ENCODE results near the gene DUSP14.
"Not testable (repeated sequence)": the region's sequence is repeated elsewhere in the genome, so short reads cannot be mapped to it uniquely, and the experiment has no call there.

Gene DUSP14, protein sequence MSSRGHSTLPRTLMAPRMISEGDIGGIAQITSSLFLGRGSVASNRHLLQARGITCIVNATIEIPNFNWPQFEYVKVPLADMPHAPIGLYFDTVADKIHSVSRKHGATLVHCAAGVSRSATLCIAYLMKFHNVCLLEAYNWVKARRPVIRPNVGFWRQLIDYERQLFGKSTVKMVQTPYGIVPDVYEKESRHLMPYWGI

DNA sequence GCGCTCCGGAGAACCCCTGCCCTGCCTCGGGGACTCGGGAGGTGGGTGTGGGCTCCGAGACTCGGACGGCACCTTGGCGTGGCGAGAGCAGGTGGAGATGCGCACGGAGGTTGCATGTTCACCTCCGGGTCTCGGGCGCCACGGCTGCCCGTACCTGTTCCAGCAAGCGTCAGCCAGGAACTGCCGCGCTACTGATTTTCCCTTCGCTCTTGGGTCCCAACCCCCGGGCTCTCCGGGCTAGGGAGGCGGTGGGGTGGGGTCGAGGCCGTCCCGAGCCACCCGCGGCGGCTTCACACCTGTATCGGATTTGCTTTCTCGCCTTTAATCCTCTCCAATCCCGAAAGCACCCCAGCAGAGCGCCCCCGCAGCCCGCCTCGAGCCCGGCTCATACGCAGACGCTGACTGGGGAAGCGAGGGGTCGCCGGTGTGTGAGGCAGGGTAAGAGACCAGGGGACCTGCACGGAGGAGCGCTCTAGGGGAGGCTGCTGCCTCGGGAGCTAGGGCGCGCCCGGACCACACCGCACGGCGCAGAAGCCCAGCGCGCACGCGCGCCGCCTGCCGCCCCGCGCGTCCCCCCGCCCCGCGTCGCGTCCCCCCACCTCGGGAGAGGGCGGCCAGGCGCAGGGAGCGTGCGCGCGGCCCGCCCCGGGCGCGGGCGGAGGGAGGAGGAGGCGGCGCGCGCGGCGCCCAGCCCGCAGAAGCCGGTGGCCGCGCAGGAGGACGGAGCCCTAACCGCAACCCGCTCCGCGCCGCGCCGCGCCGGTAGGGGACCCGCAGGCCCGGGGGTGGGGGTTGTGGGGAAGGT is at the start of gene DUSP14:
Gene DUSP14 (plus strand): TSS at position 695 of the 805 bp plus-strand sequence. CDS start 22,382 bp downstream, outside the sequence.
- no peaks in the 10 kb centered on the region for H3K36me3 Mint-ChIP-seq
- H3K9me3 Mint-ChIP-seq (ENCODE audit: low read depth), result no peaks in the 10 kb centered on the region
- H3K27me3 Mint-ChIP-seq, result peaks cover 1% of the 10 kb centered on the region
- peak within 1 kb of the TSS; percentile 94 for H3K27ac Mint-ChIP-seq
- H3K4me1 Mint-ChIP-seq (ENCODE audit: low read depth), result peaks cover 47% of the 10 kb centered on the region
- H3K4me3 Mint-ChIP-seq, result peak within 1 kb of the TSS; percentile 95

GRCh38 chr17:37440424-37440823 is 49.3 kb upstream of the DUSP14 start:
- H3K36me3 Mint-ChIP-seq, result peaks cover 19% of the 10 kb centered on the region
- H3K4me3 Mint-ChIP-seq, result no peak overlapping the region
- no peaks in the 10 kb centered on the region for H3K27me3 Mint-ChIP-seq
- H3K4me1 Mint-ChIP-seq (ENCODE audit: low read depth), result peaks cover 4% of the 10 kb centered on the region
- no peak overlapping the region for H3K27ac Mint-ChIP-seq
- H3K9me3 Mint-ChIP-seq (ENCODE audit: low read depth), result no peaks in the 10 kb centered on the region

- not testable (repeated sequence) for H3K4me1 Mint-ChIP-seq (ENCODE audit: low read depth); H3K9me3 Mint-ChIP-seq (ENCODE audit: low read depth); H3K4me3 Mint-ChIP-seq; H3K27ac Mint-ChIP-seq; H3K27me3 Mint-ChIP-seq
- H3K36me3 Mint-ChIP-seq, result peaks cover 19% of the 10 kb centered on the region
These were observed 48.2 kb upstream of the DUSP14 start for GRCh38 chr17:37441369-37442014.

DNA sequence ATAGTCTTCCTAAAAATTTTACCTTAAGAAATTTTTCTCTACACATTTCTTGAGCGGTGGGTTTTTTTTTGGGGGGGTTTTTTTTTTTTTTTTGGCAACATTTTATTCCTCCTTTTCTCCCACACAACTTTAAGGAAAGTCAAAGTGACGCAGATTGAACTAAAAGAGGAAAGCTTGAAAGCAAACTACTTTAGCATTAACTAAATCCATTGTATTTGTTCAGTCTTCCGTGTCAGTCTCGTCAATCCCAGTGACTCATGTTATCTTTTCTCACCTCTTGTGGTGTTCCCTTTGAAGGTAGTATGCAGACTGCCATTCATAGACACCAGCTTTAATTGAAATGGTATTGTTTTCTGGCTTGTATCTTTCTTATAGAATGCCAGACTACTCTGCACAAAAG is 43.7 kb upstream of the DUSP14 start:
- Mint-ChIP-seq H3K36me3 (peaks cover 23% of the 10 kb centered on the region), H3K27ac (no peak overlapping the region), H3K4me3 (no peak overlapping the region), H3K27me3 (no peaks in the 10 kb centered on the region), H3K4me1 (ENCODE audit: low read depth) (peaks cover 7% of the 10 kb centered on the region), H3K9me3 (ENCODE audit: low read depth) (no peaks in the 10 kb centered on the region)

- Mint-ChIP-seq H3K27ac (no peak overlapping the region), H3K4me1 (ENCODE audit: low read depth) (peaks cover 7% of the 10 kb centered on the region), H3K4me3 (no peak overlapping the region), H3K27me3 (no peaks in the 10 kb centered on the region), H3K9me3 (ENCODE audit: low read depth) (no peaks in the 10 kb centered on the region), H3K36me3 (peaks cover 24% of the 10 kb centered on the region)
These were observed 42.0 kb upstream of the DUSP14 start for GRCh38 chr17:37447641-37448040.

- Mint-ChIP-seq H3K27me3 (no peaks in the 10 kb centered on the region), H3K9me3 (ENCODE audit: low read depth) (no peaks in the 10 kb centered on the region), H3K4me3 (no peak overlapping the region), H3K27ac (no peak overlapping the region), H3K4me1 (ENCODE audit: low read depth) (peaks cover 7% of the 10 kb centered on the region), H3K36me3 (peaks cover 18% of the 10 kb centered on the region)
These were observed 39.6 kb upstream of the DUSP14 start for GRCh38 chr17:37450112-37450511.

DNA sequence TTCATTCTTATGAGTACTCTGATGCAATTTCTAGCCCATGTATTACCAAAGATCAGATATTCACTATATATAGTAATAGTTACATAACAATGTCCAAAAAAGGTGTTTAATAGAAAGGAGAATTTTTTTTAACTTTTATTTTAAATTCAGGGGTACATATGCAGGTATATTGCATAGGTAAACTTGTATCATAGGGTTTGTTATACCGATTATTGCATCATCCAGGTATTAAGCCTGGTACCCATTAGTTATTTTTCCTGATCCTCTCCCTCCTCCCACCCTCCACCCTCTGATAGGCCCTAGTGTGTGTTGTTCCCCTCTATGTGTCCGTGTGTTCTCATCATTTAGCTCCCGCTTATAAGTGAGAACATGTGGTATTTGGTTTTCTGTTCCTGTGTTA is 31.9 kb upstream of the DUSP14 start:
- not testable (repeated sequence) for H3K27me3 Mint-ChIP-seq; H3K9me3 Mint-ChIP-seq (ENCODE audit: low read depth); H3K4me3 Mint-ChIP-seq; H3K36me3 Mint-ChIP-seq; H3K27ac Mint-ChIP-seq; H3K4me1 Mint-ChIP-seq (ENCODE audit: low read depth)

DNA sequence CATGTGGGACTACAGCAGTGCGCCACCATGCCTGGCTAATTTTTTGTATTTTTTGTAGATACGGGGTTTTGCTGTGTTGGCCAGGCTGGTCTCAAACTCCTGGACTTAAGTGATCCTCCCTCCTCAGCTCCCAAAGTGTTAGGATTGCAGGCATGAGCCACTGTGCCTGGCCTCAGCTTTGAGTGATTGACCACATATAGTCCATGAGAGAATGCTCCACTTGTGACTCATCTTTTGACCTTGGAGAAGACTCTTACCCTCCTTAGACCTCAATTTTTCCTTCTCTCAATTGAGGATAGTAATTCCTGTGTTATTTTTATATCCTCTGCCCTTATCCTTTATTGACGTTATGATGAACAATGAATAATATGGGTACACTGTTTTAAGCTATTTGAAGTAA is 30.9 kb upstream of the DUSP14 start:
- H3K27me3 Mint-ChIP-seq, result no peaks in the 10 kb centered on the region
- H3K27ac Mint-ChIP-seq, result no peak overlapping the region
- H3K36me3 Mint-ChIP-seq, result peaks cover 9% of the 10 kb centered on the region
- H3K4me3 Mint-ChIP-seq, result no peak overlapping the region
- H3K4me1 Mint-ChIP-seq (ENCODE audit: low read depth), result peaks cover 2% of the 10 kb centered on the region
- no peaks in the 10 kb centered on the region for H3K9me3 Mint-ChIP-seq (ENCODE audit: low read depth)

- H3K36me3 Mint-ChIP-seq, result peaks cover 10% of the 10 kb centered on the region
- H3K4me1 Mint-ChIP-seq (ENCODE audit: low read depth), result peaks cover 2% of the 10 kb centered on the region
- H3K4me3 Mint-ChIP-seq, result no peak overlapping the region
- no peaks in the 10 kb centered on the region for H3K9me3 Mint-ChIP-seq (ENCODE audit: low read depth)
- H3K27ac Mint-ChIP-seq, result no peak overlapping the region
- H3K27me3 Mint-ChIP-seq, result no peaks in the 10 kb centered on the region
These were observed 28.0 kb upstream of the DUSP14 start for GRCh38 chr17:37461668-37462067.

- H3K36me3 Mint-ChIP-seq, result peaks cover 10% of the 10 kb centered on the region
- no peak overlapping the region for H3K27ac Mint-ChIP-seq
- H3K27me3 Mint-ChIP-seq, result no peaks in the 10 kb centered on the region
- H3K4me3 Mint-ChIP-seq, result no peak overlapping the region
- peaks cover 2% of the 10 kb centered on the region for H3K4me1 Mint-ChIP-seq (ENCODE audit: low read depth)
- H3K9me3 Mint-ChIP-seq (ENCODE audit: low read depth), result no peaks in the 10 kb centered on the region
These were observed 27.2 kb upstream of the DUSP14 start for GRCh38 chr17:37462492-37462891.

- Mint-ChIP-seq H3K27me3 (no peaks in the 10 kb centered on the region), H3K36me3 (peaks cover 9% of the 10 kb centered on the region), H3K4me1 (ENCODE audit: low read depth) (peaks cover 2% of the 10 kb centered on the region)
These were observed 26.7 kb upstream of the DUSP14 start for GRCh38 chr17:37463039-37463438.

DNA sequence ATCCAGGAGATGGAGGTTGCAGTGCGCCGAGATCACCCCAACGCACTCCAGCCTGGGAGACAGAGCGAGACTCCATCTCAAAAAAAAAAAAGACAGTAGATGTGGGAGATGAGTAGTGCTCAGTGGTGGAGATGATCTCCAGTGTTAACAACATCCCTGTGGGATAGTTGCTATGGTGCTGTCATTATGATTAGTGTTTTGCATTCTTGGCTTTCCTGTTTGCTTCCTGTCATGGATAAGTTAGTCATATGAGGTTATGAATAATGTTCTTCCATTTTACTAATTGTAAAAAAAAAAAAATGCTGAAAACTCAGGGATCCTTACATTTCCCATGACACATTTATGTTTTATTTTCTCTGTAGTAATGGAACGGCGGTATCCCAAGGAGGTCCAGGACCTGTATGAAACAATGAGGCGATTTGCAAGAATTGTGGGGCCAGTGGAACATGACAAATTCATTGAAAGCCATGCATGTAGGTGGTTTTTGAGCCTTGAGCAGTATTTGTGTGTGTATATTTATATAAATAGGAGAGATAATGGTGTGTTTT is 24.5 kb upstream of the DUSP14 start:
- peaks cover 2% of the 10 kb centered on the region for H3K4me1 Mint-ChIP-seq (ENCODE audit: low read depth)
- no peak overlapping the region for H3K27ac Mint-ChIP-seq
- H3K4me3 Mint-ChIP-seq, result no peak overlapping the region
- H3K36me3 Mint-ChIP-seq, result peaks cover 8% of the 10 kb centered on the region
- H3K27me3 Mint-ChIP-seq, result no peaks in the 10 kb centered on the region
- H3K9me3 Mint-ChIP-seq (ENCODE audit: low read depth), result no peaks in the 10 kb centered on the region

More at GRCh38 chr17:37463039-37463438, 26.7 kb upstream of the DUSP14 start:
- no peak overlapping the region for H3K27ac Mint-ChIP-seq
- no peaks in the 10 kb centered on the region for H3K9me3 Mint-ChIP-seq (ENCODE audit: low read depth)
- H3K4me3 Mint-ChIP-seq, result no peak overlapping the region

- H3K27ac Mint-ChIP-seq, result peak overlapping the region; percentile 51
These were observed 23.2 kb upstream of the DUSP14 start for GRCh38 chr17:37466471-37466870.

DNA sequence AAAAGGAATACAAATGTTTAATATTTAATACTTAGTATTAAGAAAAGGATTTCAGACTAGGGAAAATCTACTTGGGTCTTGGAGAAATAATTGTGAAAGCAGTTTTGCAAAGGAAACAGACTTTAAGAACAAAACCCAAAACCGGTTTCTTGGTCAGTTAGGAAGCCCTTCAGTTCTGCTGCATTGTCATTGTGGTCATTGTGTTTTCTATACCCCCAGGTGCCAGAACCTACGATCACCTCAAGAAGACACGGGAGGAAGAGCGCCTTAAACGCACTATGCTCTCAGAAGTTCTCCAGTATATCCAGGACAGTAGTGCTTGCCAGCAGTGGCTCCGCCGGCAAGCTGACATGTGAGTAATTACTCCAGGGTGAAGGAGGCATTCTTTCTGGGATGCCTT is 19.5 kb upstream of the DUSP14 start:
- Mint-ChIP-seq H3K9me3 (ENCODE audit: low read depth) (no peaks in the 10 kb centered on the region), H3K4me3 (no peak overlapping the region), H3K27me3 (no peaks in the 10 kb centered on the region), H3K36me3 (peaks cover 12% of the 10 kb centered on the region), H3K27ac (no peak overlapping the region), H3K4me1 (ENCODE audit: low read depth) (no peaks in the 10 kb centered on the region)

More at GRCh38 chr17:37466471-37466870, 23.2 kb upstream of the DUSP14 start:
- Mint-ChIP-seq H3K27me3 (no peaks in the 10 kb centered on the region), H3K4me3 (no peak overlapping the region), H3K4me1 (ENCODE audit: low read depth) (peaks cover 2% of the 10 kb centered on the region), H3K9me3 (ENCODE audit: low read depth) (no peaks in the 10 kb centered on the region), H3K36me3 (peaks cover 12% of the 10 kb centered on the region)
